ENCODE measurements around the gene RCC1. TPM values are rescaled to one million over a fixed set of nuclear protein-coding genes. Genes with fewer than 3 reads are reported as not detected.
"Not testable (repeated sequence)": the region's sequence is repeated elsewhere in the genome, so short reads cannot be mapped to it uniquely, and the experiment has no call there.

The RCC1 gene
- total RNA-seq, 2 experiments from 2014 or later: 83.5 to 86.1 TPM

- Mint-ChIP-seq H3K27me3 (no peaks in the 10 kb centered on the region), H3K27ac (no peak overlapping the region), H3K4me3 (no peak overlapping the region), H3K36me3 (peaks cover 22% of the 10 kb centered on the region), H3K9me3 (no peaks in the 10 kb centered on the region), H3K4me1 (ENCODE audit: low read depth) (no peaks in the 10 kb centered on the region)
- CTCF ChIA-PET: no interaction called here
- no peak for DNase-seq
- POLR2A ChIA-PET: no interaction called here
- intact Hi-C loops (cut with micrococcal nuclease): no loop called here
Measured at GRCh38 chr1:28526886-28527285, 21.0 kb downstream of the RCC1 start.

GRCh38 chr1:28530456-28530855 lies 24.6 kb downstream of the RCC1 start:
- DNase-seq: no peak
- no peak overlapping the region for H3K4me3 Mint-ChIP-seq
- peaks cover 26% of the 10 kb centered on the region for H3K36me3 Mint-ChIP-seq
- CTCF ChIA-PET: no interaction called here
- intact Hi-C loops (cut with micrococcal nuclease): no loop called here
- POLR2A ChIA-PET: no interaction called here
- H3K9me3 Mint-ChIP-seq: no peaks in the 10 kb centered on the region
- no peaks in the 10 kb centered on the region for H3K27me3 Mint-ChIP-seq
- no peak overlapping the region for H3K27ac Mint-ChIP-seq
- no peaks in the 10 kb centered on the region for H3K4me1 Mint-ChIP-seq (ENCODE audit: low read depth)

GRCh38 chr1:28534671-28535070 lies 28.8 kb downstream of the RCC1 start:
- Mint-ChIP-seq H3K27ac (no peak overlapping the region), H3K27me3 (no peaks in the 10 kb centered on the region), H3K4me1 (ENCODE audit: low read depth) (no peaks in the 10 kb centered on the region), H3K4me3 (no peak overlapping the region), H3K9me3 (no peaks in the 10 kb centered on the region), H3K36me3 (peaks cover 36% of the 10 kb centered on the region)
- intact Hi-C loops (cut with micrococcal nuclease): no loop called here
- CTCF ChIA-PET: no interaction called here
- POLR2A ChIA-PET: interaction anchor here (0.9 kb wide), 1 partner anchor 45 kb away, joined by 3 read pairs; no protein-coding TSS in a partner anchor
- DNase-seq: no peak

GRCh38 chr1:28535180-28535579 lies 29.3 kb downstream of the RCC1 start:
- ChIA-PET CTCF (no interaction called here), POLR2A (interaction anchor here (1.6 kb wide), 1 partner anchor 18 kb away, joined by 3 read pairs; the partner anchor contains the start of gene TRNAU1AP)
- Mint-ChIP-seq H3K27ac (no peak overlapping the region), H3K36me3 (peaks cover 35% of the 10 kb centered on the region), H3K9me3 (no peaks in the 10 kb centered on the region), H3K4me3 (no peak overlapping the region), H3K4me1 (ENCODE audit: low read depth) (no peaks in the 10 kb centered on the region), H3K27me3 (no peaks in the 10 kb centered on the region)
- DNase-seq: no peak
- intact Hi-C loops (cut with micrococcal nuclease): no loop called here

- Mint-ChIP-seq H3K36me3 (peaks cover 21% of the 10 kb centered on the region), H3K4me1 (ENCODE audit: low read depth) (no peaks in the 10 kb centered on the region), H3K27ac (no peak overlapping the region), H3K4me3 (no peak overlapping the region), H3K9me3 (no peaks in the 10 kb centered on the region), H3K27me3 (no peaks in the 10 kb centered on the region)
- DNase-seq: no peak
- ChIA-PET CTCF (interaction anchor here (0.5 to 0.7 kb wide), 2 partner anchors 45 to 65 kb away, joined by 3 read pairs; no protein-coding TSS in a partner anchor), POLR2A (interaction anchor here (0.6 kb wide), 1 partner anchor 79 kb away, joined by 3 read pairs; no protein-coding TSS in a partner anchor)
- intact Hi-C loops (cut with micrococcal nuclease): no loop called here
Measured at GRCh38 chr1:28537457-28538199, 31.8 kb downstream of the RCC1 start.

- CTCF ChIA-PET: interaction anchor here (0.5 to 0.7 kb wide), 2 partner anchors 45 to 65 kb away, joined by 3 read pairs; no protein-coding TSS in a partner anchor
- H3K27me3 Mint-ChIP-seq: no peaks in the 10 kb centered on the region
- no peaks in the 10 kb centered on the region for H3K4me1 Mint-ChIP-seq (ENCODE audit: low read depth)
- H3K9me3 Mint-ChIP-seq: no peaks in the 10 kb centered on the region
- H3K4me3 Mint-ChIP-seq: no peak overlapping the region
- DNase-seq: no peak
- intact Hi-C loops (cut with micrococcal nuclease): no loop called here
- POLR2A ChIA-PET: no interaction called here
- peaks cover 21% of the 10 kb centered on the region for H3K36me3 Mint-ChIP-seq
- H3K27ac Mint-ChIP-seq: no peak overlapping the region
Measured at GRCh38 chr1:28538286-28538685, 32.4 kb downstream of the RCC1 start.

GRCh38 chr1:28540651-28541050 lies 34.8 kb downstream of the RCC1 start:
- Mint-ChIP-seq H3K4me3 (no peak overlapping the region), H3K27ac (no peak overlapping the region), H3K27me3 (no peaks in the 10 kb centered on the region), H3K4me1 (ENCODE audit: low read depth) (no peaks in the 10 kb centered on the region), H3K36me3 (peaks cover 11% of the 10 kb centered on the region), H3K9me3 (no peaks in the 10 kb centered on the region)
- intact Hi-C loops (cut with micrococcal nuclease): no loop called here
- no peak for DNase-seq
- POLR2A ChIA-PET: no interaction called here
- CTCF ChIA-PET: no interaction called here

- intact Hi-C loops (cut with micrococcal nuclease); H3K27me3 Mint-ChIP-seq; H3K4me3 Mint-ChIP-seq; H3K27ac Mint-ChIP-seq; H3K36me3 Mint-ChIP-seq; H3K9me3 Mint-ChIP-seq; DNase-seq; H3K4me1 Mint-ChIP-seq (ENCODE audit: low read depth): not testable (repeated sequence)
- ChIA-PET CTCF (interaction anchor here (0.6 kb wide), 1 partner anchor 546 kb away, joined by 3 read pairs; no protein-coding TSS in a partner anchor), POLR2A (interaction anchor here (0.6 to 0.9 kb wide), 2 partner anchors 32 to 41 kb away, joined by 3 to 5 read pairs; no protein-coding TSS in a partner anchor)
Measured at GRCh38 chr1:28541414-28542015, 35.7 kb downstream of the RCC1 start.

- POLR2A ChIA-PET: interaction anchor here (0.5 to 1.8 kb wide), 2 partner anchors 36 to 88 kb away, joined by 3 to 6 read pairs; no protein-coding TSS in a partner anchor
Measured at GRCh38 chr1:28545246-28545628, 39.4 kb downstream of the RCC1 start.

GRCh38 chr1:28548318-28548717 lies 42.5 kb downstream of the RCC1 start:
- Mint-ChIP-seq H3K4me3 (no peak overlapping the region), H3K9me3 (no peaks in the 10 kb centered on the region), H3K36me3 (peaks cover 3% of the 10 kb centered on the region), H3K27me3 (no peaks in the 10 kb centered on the region), H3K4me1 (ENCODE audit: low read depth) (peaks cover 3% of the 10 kb centered on the region), H3K27ac (no peak overlapping the region)
- POLR2A ChIA-PET: no interaction called here
- intact Hi-C loops (cut with micrococcal nuclease): no loop called here
- no peak for DNase-seq
- CTCF ChIA-PET: no interaction called here

More at GRCh38 chr1:28545246-28545628, 39.4 kb downstream of the RCC1 start:
- no peaks in the 10 kb centered on the region for H3K9me3 Mint-ChIP-seq
- no peak overlapping the region for H3K27ac Mint-ChIP-seq
- intact Hi-C loops (cut with micrococcal nuclease): no loop called here
- H3K27me3 Mint-ChIP-seq: no peaks in the 10 kb centered on the region
- CTCF ChIA-PET: no interaction called here
- no peak overlapping the region for H3K4me3 Mint-ChIP-seq
- no peaks in the 10 kb centered on the region for H3K36me3 Mint-ChIP-seq
- no peak for DNase-seq
- H3K4me1 Mint-ChIP-seq (ENCODE audit: low read depth): no peaks in the 10 kb centered on the region

GRCh38 chr1:28551381-28551780 lies 45.5 kb downstream of the RCC1 start:
- ChIA-PET POLR2A (interaction anchor here (4.5 kb wide), 1 partner anchor 29 kb away, joined by 86 read pairs; no protein-coding TSS in a partner anchor), CTCF (interaction anchor here (0.7 to 3.3 kb wide), 3 partner anchors 34 to 193 kb away, joined by 4 to 14 read pairs (median 4); no protein-coding TSS in a partner anchor)
- H3K27me3 Mint-ChIP-seq: no peaks in the 10 kb centered on the region
- DNase-seq: no peak
- no peaks in the 10 kb centered on the region for H3K9me3 Mint-ChIP-seq
- H3K27ac Mint-ChIP-seq: peak overlapping the region; percentile 96
- H3K36me3 Mint-ChIP-seq: peaks cover 13% of the 10 kb centered on the region
- no peak overlapping the region for H3K4me3 Mint-ChIP-seq
- intact Hi-C loops (cut with micrococcal nuclease): loop anchor here (10.0 kb wide), 1 partner anchor 93 kb away; the partner anchor contains the start of genes RNU11 and TAF12
- H3K4me1 Mint-ChIP-seq (ENCODE audit: low read depth): peaks cover 17% of the 10 kb centered on the region
